ENCODE data around the gene KCNK1. TPM values are rescaled to one million over a fixed set of nuclear protein-coding genes. Genes with fewer than 3 reads are reported as not detected.
A peak's percentile ranks its signal among the peaks of the same experiment; 100 is the strongest.

KCNK1 gene
- total and polyA plus RNA-seq, 8 donors: 4.3 to 16.3 (median 5.4) TPM

- Histone ChIP-seq H3K36me3 (no peaks in the 10 kb centered on the region), H3K27me3 (no peaks in the 10 kb centered on the region), H3K4me3 (no peak overlapping the region), H3K4me1 (no peaks in the 10 kb centered on the region), H3K9me3 (no peaks in the 10 kb centered on the region), H3K27ac (no peak overlapping the region)
- DNase-seq: no peak
- no peak for ATAC-seq
- TF ChIP-seq CTCF (IDR thresholded peaks at IDR 0.05): no peak
- intact Hi-C loops (cut with DNase I): no loop called here
Observed at GRCh38 chr1:233695901-233696300, 82.0 kb downstream of the KCNK1 start.

GRCh38 chr1:233700338-233700737, 86.4 kb downstream of the KCNK1 start:
- intact Hi-C loops (cut with DNase I): no loop called here
- Histone ChIP-seq H3K36me3 (no peaks in the 10 kb centered on the region), H3K27ac (no peak overlapping the region), H3K4me1 (no peaks in the 10 kb centered on the region), H3K9me3 (no peaks in the 10 kb centered on the region), H3K27me3 (no peaks in the 10 kb centered on the region), H3K4me3 (no peak overlapping the region)
- no peak for TF ChIP-seq CTCF (IDR thresholded peaks at IDR 0.05)
- DNase-seq (no peak), ATAC-seq (no peak)

GRCh38 chr1:233704170-233704897, 90.4 kb downstream of the KCNK1 start:
- intact Hi-C loops (cut with DNase I): no loop called here
- Histone ChIP-seq H3K27me3 (no peaks in the 10 kb centered on the region), H3K4me3 (no peak overlapping the region), H3K27ac (peak overlapping the region; percentile 29 to 50), H3K9me3 (no peaks in the 10 kb centered on the region), H3K36me3 (no peaks in the 10 kb centered on the region), H3K4me1 (peaks cover 0 to 4% of the 10 kb centered on the region in 2 donors)
- TF ChIP-seq CTCF (IDR thresholded peaks at IDR 0.05): no peak
- ATAC-seq: peak; percentile 43
- DNase-seq: no peak

- peaks cover 0 to 4% of the 10 kb centered on the region in 2 donors for H3K4me1 ChIP-seq
- no peak overlapping the region for H3K4me3 ChIP-seq
- no peaks in the 10 kb centered on the region for H3K27me3 ChIP-seq
- no peaks in the 10 kb centered on the region for H3K36me3 ChIP-seq
- peak; percentile 50 for ATAC-seq
- H3K9me3 ChIP-seq: no peaks in the 10 kb centered on the region
- TF ChIP-seq CTCF (IDR thresholded peaks at IDR 0.05): no peak
- peak overlapping the region; percentile 4 to 50 for H3K27ac ChIP-seq
- intact Hi-C loops (cut with DNase I): no loop called here
- no peak for DNase-seq
Observed at GRCh38 chr1:233704898-233705723, 91.2 kb downstream of the KCNK1 start.
